TTC549 (cell line): ENCODE measurements around the gene KCNJ14.

Source experiments
- FAIRE-seq: peaks from 2 replicates; lab custom pipeline; 2012; peaks lifted over from hg19 to GRCh38; lab: Jason Lieb, UNC

The KCNJ14 gene

DNA sequence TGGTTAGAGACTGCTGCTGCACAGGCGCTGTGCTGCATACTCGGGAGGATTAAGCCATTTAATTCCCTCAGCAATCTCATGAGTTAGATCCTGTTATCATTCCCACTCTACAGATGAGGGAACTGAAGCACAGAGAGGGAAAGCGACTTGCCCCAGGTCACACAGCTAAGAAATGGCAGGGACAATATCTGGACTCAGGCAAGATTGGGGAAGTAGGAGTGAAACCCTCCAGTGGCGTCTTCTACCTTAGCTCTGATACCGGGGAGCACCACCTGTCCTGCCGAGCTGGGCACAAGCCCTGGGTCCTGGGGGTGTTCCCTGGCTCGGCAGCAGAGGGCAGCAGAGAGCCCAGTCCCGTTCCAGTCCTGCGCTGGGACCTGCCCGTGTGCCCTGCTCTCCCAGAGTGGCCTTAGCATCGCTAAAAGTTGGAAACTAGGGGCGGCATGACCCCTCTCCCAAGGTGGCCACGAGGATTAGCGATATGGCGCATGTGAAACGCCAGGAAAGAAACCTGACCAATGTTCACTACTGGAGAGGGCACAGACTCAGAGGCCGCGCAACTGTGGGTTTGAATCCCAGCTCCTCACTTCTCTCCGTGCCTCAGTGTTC is 34.3 kb downstream of the KCNJ14 start:
- no peak for FAIRE-seq

DNA sequence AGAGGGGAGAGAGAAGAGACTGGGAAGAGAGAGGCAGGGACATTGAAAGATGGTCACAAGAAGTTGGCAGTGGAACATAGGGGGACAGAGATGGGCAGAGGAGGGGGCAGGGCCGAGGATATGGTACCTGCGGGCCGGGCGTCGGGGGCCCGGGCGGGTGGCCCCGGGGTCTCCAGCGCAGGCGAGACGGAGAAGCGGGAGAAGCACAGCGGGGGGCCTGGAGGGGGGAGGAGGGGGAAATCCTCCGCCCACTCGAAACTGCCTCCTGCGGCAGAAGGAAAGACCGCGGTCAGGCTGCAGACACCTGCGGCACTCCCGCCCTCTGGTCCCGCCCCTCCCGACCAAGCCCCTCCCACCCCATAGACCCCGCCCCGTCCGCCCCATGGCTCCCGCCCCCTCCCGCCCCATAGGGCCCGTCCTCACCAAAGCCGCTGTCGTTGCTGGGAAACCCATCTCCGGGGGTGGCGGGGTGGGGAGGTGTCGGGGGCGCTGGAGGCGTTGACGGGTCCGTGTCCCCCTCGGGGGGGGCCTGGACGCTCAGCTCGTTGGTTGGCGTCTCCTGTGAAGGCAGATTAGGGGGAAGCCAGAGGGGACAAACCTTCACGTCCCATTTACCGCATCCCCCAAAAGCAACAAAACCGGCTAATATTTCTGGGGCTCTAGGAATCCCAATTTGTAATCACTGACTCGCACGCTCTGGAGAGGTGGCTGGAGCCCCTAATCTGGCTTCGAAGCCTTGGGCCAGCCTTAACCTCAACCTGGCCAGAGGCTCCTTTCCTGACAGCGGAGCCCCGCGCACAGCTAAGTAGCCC is 35.8 kb downstream of the KCNJ14 start:
- FAIRE-seq: no peak

DNA sequence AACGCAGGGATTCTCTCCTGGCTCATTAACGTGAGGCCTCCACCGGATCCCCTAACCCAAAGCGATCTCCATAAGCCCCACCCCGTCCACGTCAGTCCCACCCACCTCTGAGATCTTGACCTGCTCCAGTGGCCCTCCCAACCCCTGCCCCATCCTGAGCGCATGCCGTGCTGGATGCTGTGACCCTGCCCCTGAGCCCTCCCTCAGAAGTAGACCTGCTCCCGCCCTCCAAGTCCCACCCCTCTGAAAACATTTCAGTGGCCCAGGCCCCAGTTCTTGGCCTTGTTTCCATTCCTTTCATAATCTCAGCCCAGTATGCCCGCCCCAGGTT is 36.4 kb downstream of the KCNJ14 start:
- no peak for FAIRE-seq

DNA sequence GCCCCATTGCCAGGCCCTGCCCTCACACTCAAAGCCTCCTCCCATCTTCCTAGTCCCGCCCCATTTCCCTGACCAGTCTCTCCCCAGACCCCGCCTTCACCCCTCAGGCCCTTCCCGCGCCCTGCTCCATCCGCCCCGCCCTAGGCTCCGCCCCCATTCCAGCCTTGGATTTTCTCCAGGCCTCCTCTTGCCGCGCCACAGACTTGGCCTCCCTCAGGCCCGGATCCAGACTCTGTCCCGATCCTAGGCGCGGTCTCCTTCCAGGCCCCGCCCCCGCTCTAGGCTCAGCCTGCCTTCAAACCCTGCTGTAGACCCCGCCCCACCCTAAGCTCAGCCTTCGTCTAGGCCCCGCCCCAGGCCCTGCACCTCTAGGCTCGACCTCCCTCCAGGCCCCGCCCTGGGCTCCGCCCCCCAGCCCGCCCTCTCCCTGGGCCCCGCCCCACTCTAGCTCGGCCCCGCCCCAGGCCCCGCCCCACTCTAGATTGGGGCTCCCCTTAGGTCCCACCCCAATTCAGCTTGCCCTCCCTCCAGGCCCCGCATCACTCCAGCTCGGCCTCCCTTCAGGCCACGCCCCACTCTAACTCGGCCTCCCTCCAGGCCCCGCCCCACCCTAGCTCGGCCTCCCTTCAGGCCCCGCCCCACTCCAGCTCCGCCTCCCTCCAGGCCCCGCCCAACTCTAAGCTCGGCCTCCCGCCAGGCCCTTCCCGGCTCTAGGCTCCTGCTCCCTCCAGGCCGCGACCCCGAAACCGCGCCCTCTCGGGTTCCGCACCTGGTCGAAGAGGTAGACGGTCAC is 37.7 kb downstream of the KCNJ14 start:
- no peak for FAIRE-seq

DNA sequence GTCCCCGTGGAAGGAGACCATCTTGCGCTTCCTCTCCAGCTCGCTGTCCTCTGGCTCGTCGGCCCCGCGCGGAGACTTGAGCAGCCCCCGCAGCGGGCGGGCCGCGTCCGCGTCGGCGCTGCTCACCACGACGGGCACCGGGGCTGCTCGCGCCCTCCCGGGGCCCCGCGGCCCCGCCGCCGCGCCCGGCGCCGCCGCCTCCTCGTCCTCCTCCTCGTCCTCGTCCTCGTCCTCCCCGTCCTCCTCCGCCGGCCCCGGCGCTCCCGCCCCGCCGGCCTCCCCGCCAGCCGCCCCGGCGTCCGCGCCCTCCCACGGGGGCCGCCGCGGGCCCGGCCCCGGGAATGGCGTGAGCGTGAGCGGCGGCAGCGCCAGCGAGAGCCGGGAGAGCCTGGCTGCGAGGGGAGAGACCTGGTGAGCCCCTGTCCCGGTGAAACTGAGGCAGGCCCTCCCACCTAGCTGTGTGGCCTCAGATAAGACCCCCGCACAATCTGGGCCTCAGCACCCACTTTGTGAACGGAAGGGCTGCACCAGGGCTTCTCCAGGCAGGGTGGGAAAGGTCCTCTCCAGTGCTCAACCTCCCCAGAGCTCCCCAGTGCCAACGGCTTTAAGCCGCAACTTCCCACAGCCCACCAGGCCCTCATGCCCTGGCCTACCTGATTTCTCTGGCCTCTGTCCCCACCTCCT is 38.5 kb downstream of the KCNJ14 start:
- no peak for FAIRE-seq

DNA sequence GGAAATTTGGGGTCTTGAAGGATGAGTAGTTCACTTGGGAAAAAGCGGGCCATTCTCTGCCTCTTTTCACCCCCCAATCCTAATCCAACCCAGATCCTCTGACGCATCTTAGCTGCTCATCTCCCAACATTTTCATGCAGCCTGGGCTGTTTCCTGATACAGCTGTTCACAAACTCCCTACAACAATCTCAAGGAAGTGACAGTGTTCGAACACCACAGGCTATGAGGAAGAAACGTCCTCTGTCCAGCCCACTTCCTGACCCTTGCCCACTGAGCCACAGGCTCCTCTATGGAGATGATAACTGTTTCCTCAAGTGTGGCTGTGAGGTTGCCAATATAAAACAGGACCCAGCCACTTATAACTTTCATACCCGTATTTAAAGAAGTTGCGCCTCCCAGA is 40.0 kb downstream of the KCNJ14 start:
- FAIRE-seq: no peak

DNA sequence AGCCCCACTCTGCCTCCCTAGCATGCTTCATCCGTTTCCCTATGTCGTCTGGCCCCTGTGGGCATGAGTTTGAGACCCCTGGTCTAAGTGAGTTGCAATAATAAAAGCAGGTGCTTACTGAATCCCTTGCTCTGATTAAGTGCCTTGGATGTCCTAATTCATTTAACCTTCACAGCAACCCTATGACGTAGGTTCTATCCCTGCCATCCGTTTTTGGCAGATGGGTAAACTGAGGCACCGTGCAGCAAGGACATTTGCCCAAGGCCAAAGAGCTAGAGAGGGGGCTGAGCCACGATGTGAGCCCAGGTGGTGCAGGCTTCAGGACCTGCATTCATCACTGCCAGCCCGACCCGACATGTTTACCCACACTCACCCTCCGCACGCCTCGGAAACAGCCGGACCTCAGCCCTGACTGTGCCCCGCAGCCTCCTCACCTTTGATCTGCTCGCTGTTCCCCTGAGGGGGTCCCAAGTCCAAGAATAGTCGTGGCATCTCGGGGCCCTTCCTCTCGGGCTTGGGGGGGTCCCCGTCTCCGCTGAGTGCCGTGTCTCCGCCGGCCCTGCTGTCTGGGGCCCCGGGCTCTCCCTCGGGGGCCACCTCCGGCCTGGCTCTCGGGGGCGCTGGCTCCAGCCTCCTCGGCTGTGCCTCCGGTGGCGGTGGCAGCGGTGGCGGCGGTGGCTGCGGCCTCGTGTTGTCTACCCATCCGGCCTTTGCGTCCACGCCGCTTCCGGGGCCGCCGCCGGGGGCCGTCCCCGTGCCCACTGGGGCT is 41.8 kb downstream of the KCNJ14 start:
- FAIRE-seq: no peak

DNA sequence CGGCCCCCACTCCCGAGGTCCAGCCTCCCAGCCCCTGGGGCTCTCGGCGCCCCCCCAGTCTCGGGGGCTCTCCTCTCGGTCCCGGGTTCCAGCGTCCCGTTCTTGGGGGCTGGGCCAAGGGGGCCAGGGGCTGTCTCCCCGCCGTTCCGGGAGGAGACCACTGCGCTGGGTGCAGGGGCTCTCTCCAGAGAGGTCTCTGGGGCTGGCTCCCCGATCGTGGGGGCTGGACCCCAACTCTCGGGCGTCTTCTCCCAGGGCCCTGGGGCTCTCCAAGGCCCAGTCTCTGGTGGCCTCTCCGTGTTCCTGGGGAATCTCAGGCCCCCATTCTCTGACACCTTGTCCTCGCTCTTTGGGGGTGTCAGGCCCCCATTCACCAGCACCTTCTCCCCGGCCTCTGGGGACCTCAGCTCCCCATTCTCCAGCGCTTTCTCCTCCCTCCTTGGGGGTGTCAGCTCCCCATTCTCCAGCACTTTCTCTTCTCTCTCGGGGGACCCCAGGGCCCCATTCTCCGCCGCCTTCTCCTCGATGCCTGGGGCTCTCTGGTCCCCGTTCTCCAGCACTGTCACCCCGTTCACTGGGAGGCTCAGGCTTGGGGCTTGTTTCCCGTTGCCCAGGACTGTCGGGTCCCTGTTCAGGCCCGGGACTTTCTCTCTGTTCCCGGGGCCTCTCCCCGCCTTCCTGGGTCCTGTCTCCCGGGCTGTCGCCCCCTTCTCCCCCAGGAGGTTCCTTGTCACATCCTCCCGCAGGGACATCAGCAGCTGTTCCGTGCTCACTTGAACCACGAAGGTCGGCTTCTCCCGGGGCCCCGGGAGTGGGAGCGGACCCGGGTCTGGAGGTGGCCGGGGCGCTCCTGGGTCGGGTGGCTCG is 42.6 kb downstream of the KCNJ14 start:
- FAIRE-seq: no peak

DNA sequence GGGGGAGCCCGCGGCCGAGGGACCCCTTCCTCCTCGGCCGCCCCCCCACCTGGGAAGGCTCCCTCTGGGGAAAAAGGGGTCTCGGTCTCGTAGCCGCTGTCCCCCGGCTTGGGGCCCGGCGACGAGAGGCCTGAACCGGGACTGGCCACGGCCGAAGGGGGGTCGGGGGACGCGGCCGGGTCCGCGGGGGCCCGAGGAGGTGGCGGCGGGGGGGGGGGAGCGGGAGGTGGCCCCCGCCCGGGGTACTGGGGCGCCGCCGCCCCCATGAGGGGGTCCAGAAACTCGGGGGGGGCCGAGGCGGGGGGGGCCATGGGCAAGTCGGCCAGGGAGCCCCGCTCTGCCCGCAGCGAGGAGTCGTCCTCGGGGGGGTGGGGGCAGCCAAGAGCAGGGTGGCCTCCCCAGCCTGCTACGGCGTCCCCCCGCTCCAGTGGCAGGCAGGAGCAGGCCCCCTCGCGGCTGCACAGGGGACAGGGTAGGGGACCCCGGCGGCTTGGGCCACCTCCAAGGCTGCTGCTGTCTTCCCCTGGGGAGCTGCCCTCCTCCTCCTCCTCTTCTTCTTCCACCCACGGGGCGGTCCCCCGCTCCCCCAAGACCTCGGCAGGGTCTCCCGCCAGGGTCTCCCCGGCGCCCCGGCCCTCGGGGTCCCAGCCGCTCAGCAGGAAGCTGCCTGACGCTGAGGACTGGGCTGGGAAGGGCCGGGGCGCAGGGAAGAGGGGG is 43.4 kb downstream of the KCNJ14 start:
- no peak for FAIRE-seq

DNA sequence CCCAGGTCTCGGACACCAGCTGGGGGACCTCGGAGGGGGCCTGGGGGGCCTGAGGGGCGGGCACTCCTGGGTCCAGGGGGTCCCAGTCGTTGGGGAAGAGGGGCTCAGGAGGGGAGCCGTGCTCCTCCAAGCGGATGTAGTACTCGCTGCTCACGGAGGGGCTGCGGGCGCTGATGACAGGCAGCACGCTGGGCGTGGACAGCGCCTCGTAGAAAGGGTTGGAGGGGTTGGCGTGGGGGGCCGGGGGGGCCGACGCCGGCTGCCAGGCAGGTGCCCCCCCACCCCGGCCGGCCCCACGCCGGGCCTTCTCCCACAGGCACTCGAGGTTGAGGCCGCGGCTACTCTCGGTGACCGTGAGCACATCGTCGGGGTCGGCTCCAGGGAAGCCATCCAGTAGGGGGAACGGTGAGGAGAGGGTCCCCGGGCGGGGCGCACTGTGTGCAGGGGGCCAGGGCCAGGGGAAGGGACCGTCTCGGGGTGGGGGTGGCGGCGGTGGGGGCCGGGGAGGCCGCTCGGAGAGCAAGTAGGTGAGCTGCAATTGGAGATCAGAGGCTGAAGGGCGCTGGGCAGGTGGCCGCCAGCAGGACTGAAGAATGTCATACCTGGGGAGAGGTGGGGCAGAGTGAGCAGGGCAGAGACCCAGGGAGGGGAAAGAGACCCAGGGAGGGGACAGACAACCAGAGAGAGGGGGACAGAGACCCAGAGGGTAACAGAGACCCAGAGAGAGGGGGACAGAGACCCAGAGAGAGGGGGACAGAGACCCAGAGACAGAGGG is 44.1 kb downstream of the KCNJ14 start:
- no peak for FAIRE-seq

DNA sequence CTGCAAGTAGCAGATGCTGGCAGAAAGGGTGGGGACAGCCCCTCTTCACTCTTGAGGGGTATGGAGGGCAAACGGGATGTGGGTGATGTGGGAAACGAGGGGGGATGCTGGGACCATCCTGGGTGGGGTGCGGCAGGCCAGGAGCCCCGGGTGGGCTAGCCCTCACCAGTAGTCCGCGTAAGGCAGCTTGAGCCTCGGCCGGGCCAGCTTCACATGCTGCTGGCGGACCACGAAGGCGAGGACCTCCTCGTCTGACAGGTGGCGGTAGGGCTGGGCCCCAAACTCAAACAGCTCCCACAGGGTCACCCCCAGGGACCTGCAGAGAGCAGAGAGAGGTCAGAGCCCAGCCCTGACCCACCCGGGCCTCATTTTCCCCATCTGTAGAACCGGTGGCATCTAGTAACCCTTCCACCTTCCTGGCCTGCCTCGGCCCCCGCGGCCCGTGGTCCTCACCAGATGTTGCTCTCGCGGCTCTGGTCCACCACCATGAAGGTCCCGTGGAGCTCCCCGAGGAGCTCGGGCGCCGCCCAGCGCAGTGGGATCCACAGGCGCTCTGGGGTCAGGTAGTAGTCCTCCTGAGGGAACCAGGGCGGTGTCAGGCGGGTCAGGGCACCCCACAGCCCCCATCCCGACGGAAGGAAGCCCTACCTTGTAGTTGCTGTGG is 45.6 kb downstream of the KCNJ14 start:
- no peak for FAIRE-seq

DNA sequence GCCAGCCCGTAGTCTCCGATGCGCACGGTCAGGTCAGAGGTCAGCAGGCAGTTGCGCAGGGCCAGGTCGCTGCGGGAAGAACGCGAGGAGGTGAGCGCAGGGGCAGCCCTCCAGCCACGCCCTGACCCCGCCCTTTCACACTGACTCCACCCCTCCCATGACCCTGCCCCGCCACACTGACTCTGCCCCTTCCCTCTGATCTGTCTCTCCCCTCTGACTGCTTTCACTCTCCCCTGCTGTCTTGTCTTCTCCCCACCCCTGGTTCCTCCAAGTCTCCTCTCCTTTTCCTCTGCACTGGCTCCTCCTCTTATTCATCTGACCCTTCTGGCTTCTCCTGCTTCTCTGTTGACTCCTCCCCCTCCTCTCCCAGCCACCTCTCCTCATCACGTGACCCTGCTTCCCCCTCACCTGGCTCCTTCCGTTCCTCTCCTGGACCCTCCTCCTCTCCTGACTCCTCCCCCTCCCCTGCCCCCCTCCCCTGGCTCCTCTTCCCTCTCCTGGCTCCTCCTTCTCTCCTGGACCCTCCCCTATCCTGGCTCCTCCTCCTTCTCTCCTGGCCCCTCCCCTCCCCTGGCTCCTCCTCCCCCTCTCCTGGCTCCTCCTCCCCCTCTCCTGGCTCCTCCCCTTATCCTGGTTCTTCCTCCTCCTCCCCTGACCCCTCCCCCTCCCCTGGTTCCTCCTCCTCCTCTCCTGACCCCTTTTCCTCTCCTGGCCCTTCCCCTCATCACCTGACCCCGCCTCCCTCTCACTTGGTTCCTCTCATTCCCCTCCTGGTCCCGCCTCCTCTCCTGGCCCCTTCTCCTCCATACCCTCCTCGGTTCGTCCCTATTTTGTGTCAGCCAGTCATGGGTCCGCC is 46.3 kb downstream of the KCNJ14 start:
- FAIRE-seq: no peak

DNA sequence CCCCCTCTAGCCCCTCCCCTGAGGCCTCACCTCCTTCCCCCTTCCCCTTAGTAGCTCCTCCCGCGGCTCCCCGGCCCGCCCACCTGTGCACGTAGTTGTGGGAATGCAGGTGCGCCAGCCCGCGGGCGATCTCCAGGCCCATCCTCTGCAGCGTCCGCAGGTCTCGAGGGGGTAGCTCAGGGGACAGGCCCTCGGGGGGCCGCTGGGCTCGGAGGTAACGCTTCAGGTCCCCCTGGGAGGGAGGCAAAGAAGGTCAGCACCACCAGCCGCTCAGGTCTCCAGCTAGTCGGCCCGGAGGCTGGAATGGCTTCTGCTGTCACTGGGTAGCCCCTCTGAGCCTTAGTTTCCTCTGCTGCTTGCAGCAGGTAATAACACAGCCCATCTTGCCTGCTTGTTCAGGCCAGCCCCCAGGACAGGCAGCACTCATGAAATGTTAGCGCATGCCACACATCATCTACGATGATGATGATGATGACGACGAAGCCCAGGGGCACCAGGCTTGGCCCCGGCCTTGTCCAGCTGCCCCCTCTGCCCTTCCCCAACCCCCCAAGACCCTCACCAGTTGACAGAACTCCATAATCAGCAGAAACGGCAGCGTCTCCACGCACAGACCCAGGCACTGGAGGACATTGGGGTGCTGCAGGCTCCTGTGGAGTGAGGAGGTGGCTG is 47.1 kb downstream of the KCNJ14 start:
- no peak for FAIRE-seq

DNA sequence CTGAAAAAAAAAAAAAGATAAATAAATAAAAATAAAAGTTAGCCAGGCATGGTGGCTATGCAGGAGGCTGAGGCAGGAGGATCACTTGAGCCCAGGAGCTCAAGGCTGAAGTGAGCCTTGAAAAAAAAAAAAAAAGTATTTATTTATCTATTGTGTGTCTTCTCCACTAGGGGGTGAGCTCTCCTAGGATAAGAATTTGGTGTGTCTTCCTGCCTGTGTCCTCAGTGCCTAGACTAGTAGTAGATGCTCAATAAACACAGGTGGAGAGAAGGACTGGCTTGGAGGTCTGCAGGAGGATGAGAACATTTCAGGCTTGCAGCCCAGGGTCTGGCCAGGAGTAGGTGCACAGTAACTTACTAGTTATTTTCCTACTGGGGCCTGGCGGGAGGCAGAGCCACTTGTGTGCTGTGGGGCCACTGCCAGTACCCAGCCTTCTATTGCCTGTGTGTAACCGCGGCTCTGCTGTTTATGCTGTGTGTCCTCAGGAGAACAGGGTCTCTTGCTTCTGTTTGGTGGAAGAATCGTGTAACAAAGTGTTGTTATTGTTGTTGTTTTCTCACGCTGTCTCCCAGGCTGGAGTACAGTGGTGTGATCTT is 50.9 kb downstream of the KCNJ14 start:
- peak; percentile 50 for FAIRE-seq

DNA sequence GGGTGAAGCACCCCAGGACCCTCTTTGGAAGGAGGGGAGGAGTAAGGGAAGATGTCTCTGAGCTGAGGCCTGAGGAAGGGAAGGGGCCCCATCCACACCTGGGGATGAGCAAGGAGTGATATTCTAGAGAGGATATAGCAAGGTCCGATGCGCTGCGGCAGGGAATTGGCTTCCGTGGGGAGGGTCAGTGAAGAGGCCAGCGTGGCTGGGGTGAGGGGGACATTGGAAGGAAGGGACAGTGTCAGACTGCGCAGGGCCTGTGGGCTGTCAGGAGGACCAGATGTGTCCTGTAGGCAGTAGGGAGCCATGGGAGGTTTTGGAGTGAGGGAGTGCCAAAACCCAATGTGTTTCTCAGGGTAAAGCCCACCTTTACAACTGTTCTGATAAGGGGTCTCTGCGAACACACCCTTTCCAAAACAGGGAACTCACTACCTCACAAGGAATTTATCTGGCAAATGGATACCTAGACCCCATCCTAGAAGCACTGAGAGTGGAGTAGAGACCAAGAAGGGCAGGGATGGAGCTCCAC is 52.6 kb downstream of the KCNJ14 start:
- no peak for FAIRE-seq

DNA sequence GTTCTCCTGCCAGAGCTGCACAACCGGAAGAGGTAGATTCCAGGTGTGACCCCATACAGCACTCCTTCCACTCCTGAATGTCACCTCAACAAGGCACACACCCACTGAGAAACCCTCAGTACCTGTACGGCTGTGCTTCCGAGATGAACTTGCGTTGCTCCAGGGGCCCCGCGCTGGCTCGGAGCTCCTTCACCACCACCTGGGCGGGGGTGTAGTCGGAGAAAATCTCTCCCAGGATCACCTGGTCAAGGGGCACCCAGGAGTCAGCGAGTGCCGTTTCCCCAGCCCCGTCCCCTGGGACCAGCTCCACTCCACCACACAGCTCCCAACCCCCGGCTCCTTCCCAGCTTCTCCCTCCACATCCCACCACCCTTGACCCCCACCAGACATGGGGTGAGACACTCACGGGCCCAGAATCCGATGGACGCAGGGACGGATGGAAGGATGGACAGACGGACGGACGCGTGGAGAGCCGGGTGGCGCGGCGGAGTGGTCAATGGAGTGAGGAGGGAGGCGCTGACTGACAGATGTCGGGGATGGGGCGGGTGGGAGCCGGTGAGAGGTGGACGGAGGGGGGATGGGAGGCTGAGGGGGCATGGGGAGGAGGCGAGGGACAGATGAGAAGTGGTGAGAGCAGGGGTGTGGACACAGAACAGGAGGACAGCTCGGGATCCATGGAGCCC is 53.5 kb downstream of the KCNJ14 start:
- FAIRE-seq: no peak
